Neuron (in vitro differentiated cells): ENCODE data around the gene DEFB132.

ENCODE experiments used
- H2AFZ ChIP-seq: one replicate; pipeline ENCODE4 v1.6.1; 2013; ENCODE audit warnings: low read depth, mild to moderate bottlenecking, inconsistent platforms, low read length, moderate library complexity
- H3K27me3 ChIP-seq: one replicate; pipeline ENCODE4 v1.6.1; 2013; ENCODE audit warnings: low read length; ENCODE audit not compliant: insufficient read depth
- H3K36me3 ChIP-seq: one replicate; pipeline ENCODE4 v1.6.1; 2013; ENCODE audit warnings: low read length; ENCODE audit not compliant: insufficient read depth
- H3K4me1 ChIP-seq: one replicate; pipeline ENCODE4 v1.6.1; 2013; ENCODE audit warnings: low read length; ENCODE audit not compliant: insufficient read depth
- H3K4me3 ChIP-seq: 2 replicates; pipeline ENCODE4 v1.5.1; 2013; ENCODE audit warnings: mild to moderate bottlenecking, low read length, moderate library complexity
- H3K9me3 ChIP-seq: one replicate; pipeline ENCODE4 v1.6.1; 2013; ENCODE audit warnings: low read length

The DEFB132 gene

GRCh38 chr20:309841-310644, 52.5 kb downstream of the DEFB132 start:
- Histone ChIP-seq H3K4me1 (peaks cover 12% of the 10 kb centered on the region), H3K27me3 (no peaks in the 10 kb centered on the region), H3K4me3 (peak overlapping the region; percentile 57), H3K9me3 (no peaks in the 10 kb centered on the region), H3K36me3 (no peaks in the 10 kb centered on the region), H2AFZ (peak overlapping the region; percentile 42)

GRCh38 chr20:310645-311044, 53.1 kb downstream of the DEFB132 start:
- Histone ChIP-seq H3K4me1 (peaks cover 12% of the 10 kb centered on the region), H3K4me3 (peak overlapping the region; percentile 45), H3K36me3 (no peaks in the 10 kb centered on the region), H3K9me3 (no peaks in the 10 kb centered on the region), H2AFZ (peak overlapping the region; percentile 31), H3K27me3 (no peaks in the 10 kb centered on the region)
